Activated T-helper 1 cell treated with Interleukin-2 at 50 U/mL for 16 hours (primary cell): Measurements from ENCODE around the gene GIMAP4.
"Not testable (repeated sequence)": the region's sequence is repeated elsewhere in the genome, so short reads cannot be mapped to it uniquely, and the experiment has no call there.

ENCODE experiments used
- DNase-seq: peaks from one replicate; pipeline ENCODE4 v3.0.0-alpha.2; 2020; ENCODE audit warnings: low read depth

GIMAP4 gene

DNA sequence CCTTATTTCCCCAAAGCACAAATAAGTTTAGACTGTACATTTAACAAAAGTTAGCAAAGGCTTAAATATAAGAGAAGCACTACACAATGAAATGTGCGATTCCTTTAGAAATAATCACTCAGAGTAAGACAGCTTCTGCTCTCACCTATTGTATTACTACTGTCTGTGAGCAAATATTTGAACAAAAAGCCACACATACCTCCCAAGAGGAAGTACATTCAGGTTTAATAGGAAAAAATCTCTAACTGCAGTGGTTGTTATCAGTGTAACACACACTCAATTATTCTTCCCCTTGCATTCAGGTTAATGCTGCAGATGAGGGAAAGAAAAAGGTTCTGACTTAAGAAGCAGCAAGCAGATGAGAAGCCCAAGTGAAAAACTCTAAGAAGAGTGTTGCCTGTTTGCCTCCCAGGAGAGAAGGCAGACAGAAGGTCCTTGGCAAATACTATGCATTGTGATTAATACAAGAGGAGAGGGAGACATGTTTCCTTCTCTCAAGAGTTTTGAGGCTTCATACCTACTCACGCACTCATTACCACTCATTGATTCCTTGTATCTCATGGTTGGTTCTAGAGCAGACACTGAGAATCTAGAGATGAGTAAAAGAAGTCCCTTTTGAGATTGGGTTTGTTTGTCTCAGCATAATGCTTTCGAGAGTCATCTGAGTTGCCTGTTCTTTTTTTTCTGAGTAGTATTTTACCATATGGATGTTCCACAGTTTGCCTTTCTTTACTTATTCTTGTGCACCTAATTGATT is 13.6 kb downstream of the GIMAP4 start:
- DNase-seq: no peak

DNA sequence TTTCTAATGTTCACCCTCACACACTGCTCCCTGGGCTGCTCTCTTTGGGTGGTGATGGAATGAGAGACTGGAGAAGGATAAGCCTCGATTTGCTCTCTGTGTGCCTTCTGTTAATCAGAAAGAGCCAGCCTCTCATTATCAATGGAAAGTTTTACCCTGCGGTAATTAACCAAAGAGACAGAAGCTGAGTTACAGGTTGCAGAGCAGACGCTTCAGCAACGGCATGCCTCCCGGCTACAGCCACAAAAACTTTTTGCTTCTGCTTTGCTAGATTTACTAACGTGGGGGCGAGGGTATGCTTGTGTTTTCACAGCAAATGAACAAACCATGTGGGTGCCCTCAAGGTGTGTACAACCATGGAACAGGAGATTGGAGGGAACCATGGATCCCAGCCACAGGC is 18.0 kb downstream of the GIMAP4 start:
- DNase-seq: no peak

DNA sequence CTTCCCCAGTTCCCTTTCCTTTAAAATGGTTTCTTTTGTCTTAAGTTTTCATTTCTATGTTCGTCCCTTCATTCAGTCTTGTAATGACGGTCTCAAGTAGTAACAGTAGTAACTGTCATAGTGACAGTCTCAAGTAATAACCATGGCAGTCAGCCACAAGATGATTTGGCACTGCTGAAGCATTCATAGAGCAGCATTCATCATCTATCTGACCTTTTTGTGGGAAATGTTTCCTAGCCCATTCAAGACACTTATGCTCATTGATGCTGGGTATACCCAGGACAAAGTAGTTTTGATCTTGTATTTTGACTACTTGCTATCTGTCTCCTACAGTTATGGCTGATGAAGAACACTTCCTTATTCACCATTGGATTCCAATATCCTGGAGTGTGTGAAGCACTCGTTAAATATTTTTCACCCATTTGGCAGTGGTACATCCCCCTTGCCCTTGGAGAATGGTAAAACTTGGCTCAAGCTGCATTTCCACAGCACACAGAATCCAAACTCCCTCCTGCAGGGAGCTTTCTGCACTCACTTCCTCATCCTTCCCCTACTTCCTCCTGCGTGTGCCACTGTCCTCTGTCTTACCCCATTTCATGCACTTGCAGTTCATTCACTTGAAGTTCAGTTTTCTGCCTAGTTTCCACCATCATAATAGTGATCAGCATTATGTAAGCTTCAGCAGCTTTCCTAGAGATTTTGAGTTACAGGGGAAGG is 19.0 kb downstream of the GIMAP4 start:
- DNase-seq: no peak

DNA sequence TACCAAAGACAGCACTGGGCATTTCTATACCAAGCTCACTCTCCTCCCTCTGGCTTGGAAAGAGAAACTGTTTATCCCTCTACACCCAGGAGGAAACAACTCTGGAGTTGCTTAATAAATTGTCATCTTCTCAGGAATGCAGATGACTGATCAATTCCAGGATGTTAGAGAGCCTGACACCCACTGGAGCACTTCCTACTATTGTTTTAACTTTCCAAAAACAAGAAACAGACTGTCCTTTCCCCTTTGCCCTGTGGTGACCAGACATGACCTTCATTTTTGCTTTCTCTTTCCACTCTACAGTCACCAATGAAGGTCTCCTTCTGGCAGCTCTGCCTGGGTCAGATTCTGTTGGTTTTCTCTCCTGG is 19.6 kb downstream of the GIMAP4 start:
- no peak for DNase-seq

DNA sequence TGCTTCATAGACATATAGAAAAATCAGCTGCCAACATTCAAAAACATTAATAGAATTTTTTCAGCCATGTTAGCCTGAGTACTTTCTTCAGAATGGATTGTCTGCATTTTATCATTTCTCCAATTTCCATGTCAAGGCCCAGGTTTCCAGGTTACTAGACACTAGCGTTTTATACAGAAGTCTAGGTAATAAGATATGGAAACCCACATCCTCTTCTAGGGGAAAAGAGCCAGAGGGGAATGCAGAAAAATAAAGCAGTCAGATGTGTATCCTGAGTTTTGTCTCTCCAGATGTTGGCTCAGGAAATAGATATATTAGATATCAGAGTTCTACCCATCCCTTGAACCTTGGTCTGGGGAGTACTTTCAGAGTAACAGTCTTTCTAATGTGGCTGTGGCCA is 20.4 kb downstream of the GIMAP4 start:
- DNase-seq: no peak

DNA sequence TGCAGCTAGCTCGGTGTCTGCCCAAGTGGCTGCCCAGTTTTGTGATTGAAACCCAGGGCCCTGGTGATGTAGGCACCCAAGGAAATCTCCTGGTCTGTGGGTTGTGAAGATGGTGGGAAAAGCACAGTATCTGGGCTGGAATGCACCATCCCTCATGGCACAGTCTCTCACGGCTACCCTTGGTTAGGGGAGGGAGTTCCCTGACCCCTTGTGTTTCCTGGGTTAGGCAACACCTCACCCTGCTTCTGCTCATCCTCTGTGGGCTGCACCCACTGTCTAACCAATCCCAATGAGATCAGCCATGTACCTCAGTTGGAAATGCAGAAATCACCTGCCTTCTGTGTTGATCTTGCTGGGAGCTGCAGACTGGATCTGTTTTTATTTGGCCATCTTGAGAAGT is 27.6 kb downstream of the GIMAP4 start:
- DNase-seq: no peak

DNA sequence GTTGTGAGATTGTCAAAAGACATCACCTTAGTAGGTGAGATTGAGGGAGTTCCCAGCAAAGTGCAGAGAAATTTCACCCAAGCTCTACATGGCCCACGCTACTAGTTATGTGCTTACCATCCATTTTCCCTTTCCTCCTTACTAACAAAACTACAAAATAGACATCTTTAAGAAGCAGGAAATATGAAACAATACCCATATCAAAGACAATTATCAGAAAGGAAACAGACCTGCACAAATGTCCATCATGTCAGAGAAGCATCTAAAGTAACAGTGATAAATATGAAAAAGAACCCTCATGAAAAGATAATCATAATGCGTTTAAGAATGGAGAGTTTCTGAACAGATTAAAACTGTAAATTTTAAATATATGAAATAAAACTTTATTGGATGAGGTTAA is 28.2 kb downstream of the GIMAP4 start:
- no peak for DNase-seq

DNA sequence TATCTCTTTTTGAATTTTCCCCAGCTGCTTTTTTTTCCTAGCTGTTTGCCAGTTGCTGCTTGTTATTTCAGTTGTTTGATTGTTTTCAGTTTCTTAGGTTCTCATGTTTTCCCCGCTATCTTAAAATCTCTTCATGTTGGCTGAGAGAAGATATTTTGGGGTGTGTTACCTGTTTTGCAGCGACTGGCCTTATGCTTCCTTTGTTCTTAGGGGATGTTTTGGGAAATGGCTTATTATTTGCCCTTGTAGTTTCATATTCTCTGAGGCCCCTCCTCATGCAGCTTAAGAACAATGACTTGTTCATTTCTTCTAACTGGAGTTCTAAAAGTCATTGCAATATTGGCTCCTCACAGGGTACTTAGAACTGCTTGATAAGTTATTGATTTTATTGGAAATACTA is 36.4 kb downstream of the GIMAP4 start:
- DNase-seq: not testable (repeated sequence)

DNA sequence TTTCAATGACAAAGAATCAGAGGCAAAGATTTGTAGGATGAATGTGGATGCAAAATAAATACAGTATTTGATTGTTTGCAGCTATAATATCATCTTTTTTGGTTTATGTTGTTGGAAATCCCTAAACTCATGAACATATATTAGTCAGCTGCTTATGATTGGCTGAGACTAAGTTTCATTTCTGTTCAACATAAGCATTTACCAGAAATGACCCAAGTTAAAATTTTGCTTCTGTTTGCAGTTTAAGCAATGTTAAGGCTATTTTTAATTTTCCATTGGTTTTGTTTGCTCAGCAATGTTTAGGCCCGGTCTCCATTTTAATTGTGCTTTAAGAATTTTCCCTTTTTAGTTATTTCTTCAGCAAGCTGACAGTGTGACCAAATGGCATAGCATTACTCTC is 43.0 kb downstream of the GIMAP4 start:
- DNase-seq: no peak

DNA sequence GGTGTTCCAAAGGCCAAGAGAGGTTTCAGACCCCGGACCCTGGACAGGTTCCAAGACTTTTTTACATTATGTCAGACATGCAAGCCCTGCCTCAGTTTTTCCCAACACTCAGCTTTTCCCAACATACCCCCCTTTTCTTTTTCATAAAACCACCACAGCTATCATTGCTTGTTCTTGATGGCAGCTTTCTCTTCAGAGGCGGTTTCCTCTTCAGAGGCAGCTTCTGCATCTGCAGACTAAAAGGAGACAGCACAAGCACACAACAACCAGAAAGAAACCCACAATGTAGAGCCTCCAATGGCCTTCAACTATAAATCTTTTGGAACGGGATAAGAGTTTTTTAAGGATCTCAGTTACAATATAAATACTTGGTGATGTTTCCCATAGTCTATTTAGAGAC is 45.7 kb downstream of the GIMAP4 start:
- no peak for DNase-seq

DNA sequence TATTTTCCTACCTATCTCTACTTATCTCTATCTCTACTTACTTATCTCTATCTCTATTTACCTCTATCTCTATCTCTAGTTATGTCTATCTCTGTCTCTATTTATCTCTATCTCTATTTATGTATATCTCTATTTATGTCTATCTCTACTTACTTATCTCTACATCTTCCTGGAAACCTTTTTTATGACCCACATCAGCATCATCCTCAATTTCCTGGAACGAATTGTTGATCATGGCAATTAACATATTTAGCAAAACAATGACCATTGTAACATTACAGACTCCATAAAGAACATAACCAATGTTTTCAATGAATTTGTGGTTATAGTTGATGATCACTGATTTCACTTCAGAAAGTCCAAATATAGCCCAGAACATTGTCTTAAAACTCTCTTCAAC is 46.7 kb downstream of the GIMAP4 start:
- no peak for DNase-seq

DNA sequence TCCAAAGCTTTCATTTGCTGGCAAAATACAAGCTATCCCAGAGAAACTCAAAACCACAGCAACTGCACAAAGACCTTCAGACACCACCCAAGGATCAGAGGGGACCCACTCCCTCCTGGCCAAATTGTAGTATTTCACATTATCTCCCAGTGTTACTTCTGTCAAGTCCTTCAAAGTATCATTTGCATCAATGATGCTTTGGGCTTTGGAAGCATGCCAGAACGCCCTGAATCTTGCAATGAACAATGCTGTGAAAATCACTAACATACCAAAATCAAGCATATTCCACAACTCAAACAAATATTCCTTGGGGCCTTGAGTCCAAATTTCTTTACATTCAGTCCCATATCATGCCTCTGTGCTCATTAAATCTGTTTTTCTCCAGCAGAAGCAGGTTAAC is 47.2 kb downstream of the GIMAP4 start:
- DNase-seq: not testable (repeated sequence)

DNA sequence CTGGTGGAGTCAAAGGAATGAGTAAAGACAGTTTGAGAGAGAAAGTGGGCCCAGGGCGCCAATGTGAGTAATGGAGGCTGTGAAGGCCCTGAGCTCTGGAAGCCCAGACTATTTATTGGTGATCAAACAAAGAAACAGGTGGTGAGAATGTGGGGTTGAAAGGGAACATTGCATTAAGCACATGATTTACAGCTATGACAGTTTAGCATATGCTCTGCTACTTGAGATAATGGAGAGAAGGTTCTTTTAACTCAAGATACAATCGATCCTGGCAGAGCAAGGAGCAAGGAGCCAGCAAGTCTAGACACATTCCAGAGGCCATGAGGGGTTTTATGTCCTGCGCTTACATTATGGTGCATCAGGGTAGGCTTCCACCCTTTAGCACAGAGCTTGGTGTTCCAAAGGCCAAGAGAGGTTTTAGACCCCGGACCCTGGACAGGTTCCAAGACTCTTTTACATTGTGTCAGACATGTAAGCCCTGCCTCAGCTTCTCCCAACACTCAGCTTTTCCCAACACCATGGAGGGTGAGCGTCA is 48.1 kb downstream of the GIMAP4 start:
- not testable (repeated sequence) for DNase-seq

DNA sequence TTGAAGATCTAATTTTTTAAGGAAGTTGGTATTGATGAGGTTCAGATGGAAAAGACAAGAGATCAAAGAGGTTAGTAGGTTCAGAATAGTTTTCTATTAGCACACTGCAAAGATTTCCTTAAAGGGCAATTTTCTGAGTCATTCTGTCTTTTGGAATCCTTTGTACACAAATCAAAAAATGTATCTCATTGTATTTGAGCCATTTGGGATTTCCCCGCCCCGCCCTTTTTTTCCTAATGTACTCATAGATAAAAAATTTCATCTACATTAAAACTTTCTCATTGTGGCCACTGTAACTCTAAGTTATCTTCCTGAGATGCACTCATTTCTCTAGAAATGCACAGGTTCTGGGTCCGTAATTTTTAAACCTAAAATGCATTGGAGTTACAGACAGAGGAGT is 52.9 kb downstream of the GIMAP4 start:
- DNase-seq: no peak

DNA sequence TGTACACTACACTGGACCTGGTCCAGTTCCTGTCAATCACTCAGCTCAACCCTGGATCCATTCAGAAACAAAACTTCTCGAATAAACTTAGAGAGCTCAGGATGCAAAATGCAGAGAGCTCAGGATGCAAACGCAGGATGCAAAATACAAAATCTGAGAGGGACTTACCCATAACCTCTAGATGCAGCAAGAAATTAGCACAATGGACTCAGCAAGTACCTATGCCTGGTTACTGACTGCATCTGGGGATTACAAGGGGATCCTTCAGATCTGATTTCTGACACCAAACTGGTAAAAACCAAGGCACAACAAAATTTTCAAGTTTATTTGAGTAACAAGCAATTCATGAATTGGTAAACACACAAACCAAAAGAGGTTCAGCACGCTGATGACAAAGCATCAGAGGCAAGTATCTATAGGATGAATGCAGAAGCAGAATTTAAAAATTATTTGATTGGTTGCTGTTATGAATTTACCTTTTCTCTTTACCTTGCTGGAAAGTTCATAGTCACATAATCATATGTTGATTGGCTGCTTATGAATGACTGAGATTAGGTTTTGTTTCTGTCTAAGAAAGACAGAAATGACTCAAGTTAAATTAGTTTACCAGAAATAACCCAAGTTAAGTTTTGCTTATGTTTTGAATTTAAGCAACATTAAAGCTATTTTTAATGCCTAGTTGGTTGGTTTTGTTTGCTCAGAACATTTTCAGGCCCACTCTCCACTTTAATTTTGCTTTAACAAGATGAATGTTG is 53.6 kb downstream of the GIMAP4 start:
- no peak for DNase-seq

DNA sequence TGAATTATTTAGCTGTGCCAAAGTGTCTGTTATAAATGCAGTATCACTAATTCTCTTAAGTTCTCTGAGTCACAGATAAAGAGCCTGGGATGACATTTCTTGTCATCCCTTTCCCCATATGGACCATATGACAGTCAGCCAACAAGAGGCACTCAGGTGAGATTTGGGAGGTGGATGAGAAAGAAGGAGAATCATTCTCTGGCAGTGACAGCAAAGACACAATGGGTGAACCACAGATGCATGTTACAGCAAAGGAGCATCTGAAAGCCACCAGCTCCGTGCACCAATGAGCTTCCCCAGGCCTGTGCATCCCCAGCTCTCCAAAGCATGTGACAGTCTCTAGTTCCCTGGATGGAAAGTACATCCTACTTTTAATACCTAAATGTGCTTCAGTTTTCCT is 54.2 kb downstream of the GIMAP4 start:
- no peak for DNase-seq
